ENCODE data around the gene EML2.
A peak's percentile ranks its signal among the peaks of the same experiment; 100 is the strongest.
"Not testable (repeated sequence)": the region's sequence is repeated elsewhere in the genome, so short reads cannot be mapped to it uniquely, and the experiment has no call there.

EML2 gene

GRCh38 chr19:45640849-45641273, 1.7 kb upstream of the EML2 start:
- peak overlapping the region; percentile 99 for H3K27ac Mint-ChIP-seq
- peak overlapping the region; percentile 96 for H3K4me3 Mint-ChIP-seq
- no peaks in the 10 kb centered on the region for H3K27me3 Mint-ChIP-seq
- peaks cover 33% of the 10 kb centered on the region for H3K4me1 Mint-ChIP-seq (ENCODE audit: low read depth)
- H3K36me3 Mint-ChIP-seq: peaks cover 7% of the 10 kb centered on the region
- H3K9me3 Mint-ChIP-seq (ENCODE audit: low read depth): no peaks in the 10 kb centered on the region

- Mint-ChIP-seq H3K27ac (no peak overlapping the region), H3K9me3 (ENCODE audit: low read depth) (no peaks in the 10 kb centered on the region), H3K4me3 (peak overlapping the region; percentile 93), H3K36me3 (peaks cover 7% of the 10 kb centered on the region), H3K4me1 (ENCODE audit: low read depth) (peaks cover 22% of the 10 kb centered on the region), H3K27me3 (no peaks in the 10 kb centered on the region)
These were observed 1.1 kb downstream of the EML2 start for GRCh38 chr19:45637890-45638667.

GRCh38 chr19:45636902-45637301, 2.3 kb downstream of the EML2 start:
- no peaks in the 10 kb centered on the region for H3K9me3 Mint-ChIP-seq (ENCODE audit: low read depth)
- H3K36me3 Mint-ChIP-seq: peaks cover 7% of the 10 kb centered on the region
- H3K27ac Mint-ChIP-seq: no peak overlapping the region
- H3K4me1 Mint-ChIP-seq (ENCODE audit: low read depth): peaks cover 20% of the 10 kb centered on the region
- H3K27me3 Mint-ChIP-seq: no peaks in the 10 kb centered on the region
- no peak overlapping the region for H3K4me3 Mint-ChIP-seq

- Mint-ChIP-seq H3K4me3 (no peak overlapping the region), H3K27me3 (no peaks in the 10 kb centered on the region), H3K9me3 (ENCODE audit: low read depth) (no peaks in the 10 kb centered on the region), H3K27ac (no peak overlapping the region), H3K36me3 (peaks cover 6% of the 10 kb centered on the region), H3K4me1 (ENCODE audit: low read depth) (peaks cover 16% of the 10 kb centered on the region)
These were observed 2.9 kb downstream of the EML2 start for GRCh38 chr19:45636275-45636674.

DNA sequence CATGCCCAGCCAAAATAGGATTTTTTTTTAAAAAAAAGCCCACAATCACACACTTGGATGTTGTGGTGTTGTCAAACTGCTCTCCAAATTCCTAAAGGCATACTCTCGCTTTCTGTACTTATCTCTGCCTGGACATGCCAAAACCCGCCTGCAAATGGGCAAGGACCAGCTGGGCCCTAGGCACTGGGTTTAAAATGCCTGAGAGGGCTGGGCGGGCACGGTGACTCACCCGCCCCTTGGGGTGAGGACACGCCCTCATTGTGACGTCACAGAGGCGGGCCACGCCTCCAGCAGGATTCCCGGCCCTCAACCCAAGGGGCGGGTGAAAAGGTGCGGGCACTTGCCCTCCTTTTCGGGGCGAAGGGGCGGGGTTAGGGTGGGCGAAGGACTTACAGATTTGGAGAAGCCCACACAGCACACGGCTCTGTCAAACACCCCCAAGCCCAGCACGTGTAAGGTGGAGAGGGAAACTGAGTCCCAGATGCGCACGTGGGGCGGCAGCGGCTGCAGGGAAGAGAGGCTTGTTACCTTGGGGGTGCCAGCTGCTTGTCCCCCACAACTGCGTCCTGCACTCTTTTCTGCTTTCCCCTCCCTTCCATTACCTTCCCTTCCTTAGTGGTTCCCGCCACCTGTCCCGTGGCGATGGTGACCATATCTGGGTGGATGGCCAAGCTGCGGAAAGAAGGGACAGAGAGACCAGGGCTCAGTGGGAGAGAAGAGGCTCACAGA, 6.6 kb downstream of the EML2 start:
- H3K27me3 Mint-ChIP-seq: no peaks in the 10 kb centered on the region
- peaks cover 11% of the 10 kb centered on the region for H3K4me1 Mint-ChIP-seq (ENCODE audit: low read depth)
- H3K36me3 Mint-ChIP-seq: no peaks in the 10 kb centered on the region
- H3K9me3 Mint-ChIP-seq (ENCODE audit: low read depth): no peaks in the 10 kb centered on the region
- no peak overlapping the region for H3K27ac Mint-ChIP-seq
- H3K4me3 Mint-ChIP-seq: no peak overlapping the region

DNA sequence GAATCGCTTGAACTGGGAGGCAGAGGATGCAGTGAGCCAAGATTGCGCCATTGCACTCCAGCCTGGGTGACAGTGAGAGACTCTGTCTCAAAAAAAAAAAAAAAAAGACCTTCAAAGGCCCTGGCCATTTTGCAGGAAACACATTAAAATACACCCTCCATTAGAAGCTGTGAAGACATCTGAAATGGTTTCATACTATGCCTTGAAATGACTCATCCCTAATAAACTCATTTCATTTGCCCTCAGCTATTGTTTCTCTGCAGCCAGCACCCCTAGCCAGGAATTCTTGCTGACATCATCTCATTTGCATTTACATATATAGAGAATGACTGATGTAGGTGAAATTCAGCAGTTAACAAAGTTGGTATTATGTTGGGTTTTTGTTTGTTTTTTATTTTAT, 8.7 kb downstream of the EML2 start:
- Mint-ChIP-seq H3K27me3 (no peaks in the 10 kb centered on the region), H3K4me3 (no peak overlapping the region), H3K27ac (no peak overlapping the region), H3K4me1 (ENCODE audit: low read depth) (peaks cover 9% of the 10 kb centered on the region), H3K36me3 (peaks cover 1% of the 10 kb centered on the region), H3K9me3 (ENCODE audit: low read depth) (no peaks in the 10 kb centered on the region)

DNA sequence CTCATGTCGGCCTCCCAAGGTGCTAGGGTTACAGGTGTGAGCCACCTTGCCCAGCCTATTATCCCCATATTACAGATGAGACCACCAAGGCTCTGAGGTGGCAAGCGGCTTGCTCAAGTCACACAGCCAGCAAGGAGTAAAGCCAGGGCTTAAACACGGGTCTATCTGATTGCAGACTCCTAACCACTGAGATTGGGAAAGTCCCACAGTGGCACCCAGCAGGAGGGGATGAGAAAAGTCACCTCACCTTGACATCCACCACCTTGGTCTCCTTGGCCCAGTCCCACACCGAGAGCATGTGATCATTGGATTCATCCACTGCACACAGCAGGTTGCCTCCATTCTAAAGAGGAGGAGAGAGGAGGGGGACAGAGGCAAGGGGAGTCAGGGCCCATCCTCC, 9.5 kb downstream of the EML2 start:
- H3K36me3 Mint-ChIP-seq: peaks cover 2% of the 10 kb centered on the region
- no peak overlapping the region for H3K4me3 Mint-ChIP-seq
- H3K27ac Mint-ChIP-seq: no peak overlapping the region
- H3K27me3 Mint-ChIP-seq: no peaks in the 10 kb centered on the region
- H3K9me3 Mint-ChIP-seq (ENCODE audit: low read depth): no peaks in the 10 kb centered on the region
- H3K4me1 Mint-ChIP-seq (ENCODE audit: low read depth): peaks cover 9% of the 10 kb centered on the region

- H3K27ac Mint-ChIP-seq; H3K4me3 Mint-ChIP-seq; H3K36me3 Mint-ChIP-seq; H3K9me3 Mint-ChIP-seq (ENCODE audit: low read depth); H3K4me1 Mint-ChIP-seq (ENCODE audit: low read depth); H3K27me3 Mint-ChIP-seq: not testable (repeated sequence)
These were observed 11.0 kb downstream of the EML2 start for GRCh38 chr19:45628219-45628618.

- Mint-ChIP-seq H3K9me3 (ENCODE audit: low read depth) (no peaks in the 10 kb centered on the region), H3K27me3 (no peaks in the 10 kb centered on the region), H3K4me1 (ENCODE audit: low read depth) (no peaks in the 10 kb centered on the region), H3K36me3 (peaks cover 12% of the 10 kb centered on the region), H3K27ac (no peak overlapping the region), H3K4me3 (no peak overlapping the region)
These were observed 15.2 kb downstream of the EML2 start for GRCh38 chr19:45623984-45624383.

GRCh38 chr19:45621976-45622503, 17.2 kb downstream of the EML2 start:
- no peak overlapping the region for H3K27ac Mint-ChIP-seq
- H3K36me3 Mint-ChIP-seq: peaks cover 12% of the 10 kb centered on the region
- H3K4me1 Mint-ChIP-seq (ENCODE audit: low read depth): no peaks in the 10 kb centered on the region
- no peak overlapping the region for H3K4me3 Mint-ChIP-seq
- H3K9me3 Mint-ChIP-seq (ENCODE audit: low read depth): no peaks in the 10 kb centered on the region
- H3K27me3 Mint-ChIP-seq: no peaks in the 10 kb centered on the region

GRCh38 chr19:45621389-45621788, 17.8 kb downstream of the EML2 start:
- H3K4me1 Mint-ChIP-seq (ENCODE audit: low read depth): no peaks in the 10 kb centered on the region
- H3K36me3 Mint-ChIP-seq: peaks cover 12% of the 10 kb centered on the region
- no peak overlapping the region for H3K4me3 Mint-ChIP-seq
- H3K9me3 Mint-ChIP-seq (ENCODE audit: low read depth): no peaks in the 10 kb centered on the region
- H3K27me3 Mint-ChIP-seq: no peaks in the 10 kb centered on the region
- no peak overlapping the region for H3K27ac Mint-ChIP-seq

DNA sequence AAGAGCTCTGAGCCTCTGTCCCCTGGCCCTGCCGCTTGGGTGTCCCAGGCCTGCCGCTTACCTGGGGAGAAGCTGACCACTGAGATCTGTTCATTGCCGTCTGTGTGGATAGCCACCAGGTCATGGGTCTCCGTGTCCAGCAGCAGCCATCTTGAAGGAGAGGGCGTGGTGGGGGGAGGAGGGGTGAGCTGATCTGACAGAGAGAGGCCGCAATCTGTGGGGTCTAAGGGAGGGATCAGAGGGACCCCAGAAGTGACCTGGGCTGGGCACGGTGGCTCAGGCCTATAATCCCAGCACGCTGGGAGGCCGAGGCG, 22.5 kb downstream of the EML2 start:
- Mint-ChIP-seq H3K9me3 (ENCODE audit: low read depth) (no peaks in the 10 kb centered on the region), H3K27ac (no peak overlapping the region), H3K36me3 (peaks cover 15% of the 10 kb centered on the region), H3K4me1 (ENCODE audit: low read depth) (peaks cover 10% of the 10 kb centered on the region), H3K27me3 (no peaks in the 10 kb centered on the region), H3K4me3 (no peak overlapping the region)

DNA sequence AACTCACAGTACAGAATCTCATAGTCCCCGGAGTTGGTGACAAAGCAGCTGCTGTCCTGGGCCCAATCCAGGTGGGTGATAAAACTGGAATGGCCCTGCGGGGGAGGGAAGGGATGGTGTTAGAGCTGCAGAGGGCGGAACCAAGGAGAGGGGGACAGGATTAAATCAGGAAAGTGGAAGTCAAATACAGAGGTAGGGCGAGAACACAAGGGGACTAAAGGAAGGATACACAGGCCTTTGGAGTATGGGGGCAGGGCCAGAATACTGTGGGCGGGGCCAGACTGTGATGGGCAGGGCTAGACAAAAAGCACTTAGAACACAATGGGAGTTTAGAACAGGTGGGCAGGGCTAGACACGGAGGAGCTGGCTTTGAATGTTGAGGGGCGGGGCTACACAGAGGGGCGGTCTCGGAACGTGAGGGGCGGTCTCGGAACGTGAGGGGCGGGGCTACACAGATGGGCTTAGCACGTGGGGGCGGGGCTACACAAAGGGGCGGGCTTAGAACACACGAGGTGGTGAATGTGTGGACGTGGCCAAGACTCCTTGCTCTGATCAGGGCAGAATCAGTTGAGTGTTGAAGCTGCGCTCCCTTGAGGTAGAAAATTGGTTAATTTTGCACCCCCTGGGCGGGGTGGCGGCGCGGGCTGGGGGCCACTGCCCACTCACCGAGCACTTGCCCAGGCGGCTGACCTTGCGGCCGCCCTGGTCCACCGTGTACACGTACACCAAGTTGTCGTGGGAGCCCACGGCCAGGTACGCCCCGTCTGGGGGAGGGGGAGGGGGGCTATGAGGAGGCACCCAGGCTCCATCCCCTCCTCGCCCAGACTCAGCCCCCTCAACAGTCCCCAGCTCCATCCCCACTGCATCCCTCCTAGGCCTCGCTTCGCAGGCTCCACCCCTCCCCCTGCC, 23.1 kb downstream of the EML2 start:
- H3K27me3 Mint-ChIP-seq: no peaks in the 10 kb centered on the region
- no peaks in the 10 kb centered on the region for H3K9me3 Mint-ChIP-seq (ENCODE audit: low read depth)
- peaks cover 10% of the 10 kb centered on the region for H3K4me1 Mint-ChIP-seq (ENCODE audit: low read depth)
- H3K4me3 Mint-ChIP-seq: no peak overlapping the region
- peaks cover 15% of the 10 kb centered on the region for H3K36me3 Mint-ChIP-seq
- H3K27ac Mint-ChIP-seq: no peak overlapping the region

DNA sequence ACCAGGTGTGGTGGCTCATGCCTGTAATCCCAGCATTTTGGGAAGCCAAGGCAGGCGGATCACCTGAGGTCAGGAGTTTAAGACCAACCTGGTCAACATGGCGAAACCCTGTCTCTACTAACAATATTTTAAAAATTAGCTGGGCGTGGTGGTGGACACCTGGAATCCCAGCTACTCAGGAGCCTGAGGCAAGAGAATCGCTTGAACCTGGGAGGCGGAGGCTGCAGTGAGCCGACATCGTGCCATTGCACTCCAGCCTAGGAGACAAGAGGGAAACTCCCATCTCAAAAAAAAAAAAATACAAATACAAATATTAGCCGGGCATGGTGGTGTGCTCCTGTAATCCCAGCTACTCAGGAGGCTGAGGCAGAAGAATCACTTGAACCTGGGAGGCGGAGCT, 24.1 kb downstream of the EML2 start:
- not testable (repeated sequence) for H3K4me3 Mint-ChIP-seq; H3K27me3 Mint-ChIP-seq; H3K9me3 Mint-ChIP-seq (ENCODE audit: low read depth); H3K27ac Mint-ChIP-seq
- Mint-ChIP-seq H3K4me1 (ENCODE audit: low read depth) (peaks cover 10% of the 10 kb centered on the region), H3K36me3 (peaks cover 15% of the 10 kb centered on the region)

Data from activated naive CD8-positive, alpha-beta T cell (primary cell).